ENCODE data around the gene NR3C1.

NR3C1 gene

GRCh38 chr5:143245929-143246561 is 157.4 kb downstream of the NR3C1 start:
- ChIA-PET CTCF (no interaction called here), POLR2A (no interaction called here)
- H3K4me3 ChIP-seq (ENCODE audit: low read depth, low read length), result no peak overlapping the region
- peak; percentile 70 for DNase-seq (ENCODE audit: low read depth, low spot score)
- TF ChIP-seq, protein P1, sequence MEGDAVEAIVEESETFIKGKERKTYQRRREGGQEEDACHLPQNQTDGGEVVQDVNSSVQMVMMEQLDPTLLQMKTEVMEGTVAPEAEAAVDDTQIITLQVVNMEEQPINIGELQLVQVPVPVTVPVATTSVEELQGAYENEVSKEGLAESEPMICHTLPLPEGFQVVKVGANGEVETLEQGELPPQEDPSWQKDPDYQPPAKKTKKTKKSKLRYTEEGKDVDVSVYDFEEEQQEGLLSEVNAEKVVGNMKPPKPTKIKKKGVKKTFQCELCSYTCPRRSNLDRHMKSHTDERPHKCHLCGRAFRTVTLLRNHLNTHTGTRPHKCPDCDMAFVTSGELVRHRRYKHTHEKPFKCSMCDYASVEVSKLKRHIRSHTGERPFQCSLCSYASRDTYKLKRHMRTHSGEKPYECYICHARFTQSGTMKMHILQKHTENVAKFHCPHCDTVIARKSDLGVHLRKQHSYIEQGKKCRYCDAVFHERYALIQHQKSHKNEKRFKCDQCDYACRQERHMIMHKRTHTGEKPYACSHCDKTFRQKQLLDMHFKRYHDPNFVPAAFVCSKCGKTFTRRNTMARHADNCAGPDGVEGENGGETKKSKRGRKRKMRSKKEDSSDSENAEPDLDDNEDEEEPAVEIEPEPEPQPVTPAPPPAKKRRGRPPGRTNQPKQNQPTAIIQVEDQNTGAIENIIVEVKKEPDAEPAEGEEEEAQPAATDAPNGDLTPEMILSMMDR (IDR thresholded peaks at IDR 0.05; ENCODE audit: insufficient read depth, low read length, missing control alignments), result no peak

DNA sequence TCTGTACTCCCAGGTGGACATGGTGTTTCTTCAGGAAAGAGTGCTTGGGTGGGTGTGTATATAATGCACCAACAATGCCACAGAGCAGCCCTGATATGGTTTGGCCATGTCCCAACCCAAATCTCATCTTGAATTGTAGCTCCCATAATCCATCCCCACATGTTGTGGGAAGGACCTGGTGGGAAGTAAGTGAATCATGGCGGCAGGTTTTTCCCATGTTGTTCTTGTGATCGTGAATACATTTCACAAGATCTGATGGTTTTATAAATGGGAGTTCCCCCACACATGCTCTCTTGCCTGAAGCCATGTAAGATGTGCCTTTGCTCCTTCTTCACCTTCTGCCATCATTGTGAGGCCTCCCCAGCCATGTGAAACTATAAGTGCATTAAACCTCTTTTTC is 158.5 kb downstream of the NR3C1 start:
- CTCF ChIA-PET, result interaction anchor here (0.6 to 1.2 kb wide), 2 partner anchors 149 to 152 kb away, joined by 3 read pairs; no protein-coding TSS in a partner anchor
- DNase-seq (ENCODE audit: low read depth, low spot score), result no peak
- TF ChIP-seq, protein P1 (IDR thresholded peaks at IDR 0.05; ENCODE audit: insufficient read depth, low read length, missing control alignments), result no peak
- POLR2A ChIA-PET, result interaction anchor here (1.3 to 1.6 kb wide), 3 partner anchors 12 to 309 kb away, joined by 4 to 7 read pairs (median 4); no protein-coding TSS in a partner anchor
- H3K4me3 ChIP-seq (ENCODE audit: low read depth, low read length), result no peak overlapping the region

GRCh38 chr5:143244000-143244736 is 159.3 kb downstream of the NR3C1 start:
- POLR2A ChIA-PET, result interaction anchor here (1.3 to 1.6 kb wide), 3 partner anchors 11 to 310 kb away, joined by 4 to 7 read pairs (median 4); no protein-coding TSS in a partner anchor
- CTCF ChIA-PET, result interaction anchor here (0.6 to 1.2 kb wide), 2 partner anchors 148 to 153 kb away, joined by 3 read pairs; no protein-coding TSS in a partner anchor
- DNase-seq (ENCODE audit: low read depth, low spot score), result peak; percentile 95
- TF ChIP-seq, protein P1 (IDR thresholded peaks at IDR 0.05; ENCODE audit: insufficient read depth, low read length, missing control alignments), result no peak
- H3K4me3 ChIP-seq (ENCODE audit: low read depth, low read length), result peak overlapping the region; percentile 40

DNA sequence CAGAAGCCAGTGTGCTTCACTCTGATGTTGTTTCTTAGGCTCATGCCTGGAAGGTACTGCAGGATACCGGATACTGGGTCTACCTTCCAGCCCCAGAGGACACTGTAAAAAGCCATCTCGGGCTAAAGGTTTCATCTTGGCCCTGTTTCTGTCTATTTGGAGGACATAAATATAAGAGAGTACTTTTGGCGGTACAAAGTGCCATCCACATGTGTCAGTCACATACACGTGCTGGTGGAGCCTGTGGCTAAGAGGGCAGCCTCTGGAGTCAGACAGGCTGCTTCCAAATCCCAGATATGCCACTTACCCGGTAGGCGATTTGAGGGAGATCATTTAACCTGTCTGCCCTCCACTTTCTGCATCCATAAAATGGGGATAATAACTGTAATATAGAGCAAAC is 160.4 kb downstream of the NR3C1 start:
- H3K4me3 ChIP-seq (ENCODE audit: low read depth, low read length), result no peak overlapping the region
- DNase-seq (ENCODE audit: low read depth, low spot score), result no peak
- TF ChIP-seq, protein P1 (IDR thresholded peaks at IDR 0.05; ENCODE audit: insufficient read depth, low read length, missing control alignments), result no peak
- ChIA-PET POLR2A (no interaction called here), CTCF (no interaction called here)

GRCh38 chr5:143241892-143242291 is 161.6 kb downstream of the NR3C1 start:
- CTCF ChIA-PET, result no interaction called here
- POLR2A ChIA-PET, result no interaction called here
- TF ChIP-seq, protein P1 (IDR thresholded peaks at IDR 0.05; ENCODE audit: insufficient read depth, low read length, missing control alignments), result no peak
- no peak overlapping the region for H3K4me3 ChIP-seq (ENCODE audit: low read depth, low read length)
- no peak for DNase-seq (ENCODE audit: low read depth, low spot score)

GRCh38 chr5:143239882-143240518 is 163.5 kb downstream of the NR3C1 start:
- no peak overlapping the region for H3K4me3 ChIP-seq (ENCODE audit: low read depth, low read length)
- TF ChIP-seq, protein P1 (IDR thresholded peaks at IDR 0.05; ENCODE audit: insufficient read depth, low read length, missing control alignments), result no peak
- ChIA-PET CTCF (interaction anchor here (0.7 kb wide), 1 partner anchor 145 kb away, joined by 3 read pairs; no protein-coding TSS in a partner anchor), POLR2A (no interaction called here)
- no peak for DNase-seq (ENCODE audit: low read depth, low spot score)

All from AG04449 (cell line).